OCI-LY1 (cell line): ENCODE data around the gene CACNA1B.

Experiments used
- H2AFZ ChIP-seq: fragments of 200-600 bp; sonication (generic), shearing (Covaris generic); 2 replicates; pipeline ENCODE4 v1.6.0; 2014; ENCODE audit warnings: antibody characterized with exemption, mild to moderate bottlenecking, low read length
- H3F3A ChIP-seq: fragments of 200-600 bp; sonication (generic), shearing (Covaris generic); 2 replicates; pipeline ENCODE4 v1.6.0; 2014; ENCODE audit warnings: mild to moderate bottlenecking, antibody characterized with exemption, low read length, moderate library complexity; ENCODE audit not compliant: insufficient read depth
- H3K27ac ChIP-seq: fragments of 200-600 bp; sonication (generic); 2 replicates; pipeline ENCODE4 v1.5.1; 2014; ENCODE audit warnings: low read length, mixed run types, mild to moderate bottlenecking, low read depth; ENCODE audit not compliant: poor library complexity, severe bottlenecking
- H3K27me3 ChIP-seq: fragments of 200-600 bp; sonication (generic); 2 replicates; pipeline ENCODE4 v1.6.0; 2014; ENCODE audit warnings: antibody characterized with exemption, mild to moderate bottlenecking, low read length, moderate library complexity; ENCODE audit not compliant: insufficient read depth
- H3K36me3 ChIP-seq: fragments of 200-600 bp; sonication (generic); 2 replicates; pipeline ENCODE4 v1.6.1; 2014; ENCODE audit warnings: mild to moderate bottlenecking, antibody characterized with exemption, low read length, moderate library complexity, mixed read lengths; ENCODE audit not compliant: insufficient read depth
- H3K4me1 ChIP-seq: fragments of 200-600 bp; sonication (generic); 2 replicates; pipeline ENCODE4 v1.5.1; 2014; ENCODE audit warnings: mild to moderate bottlenecking, low read length, moderate library complexity; ENCODE audit not compliant: insufficient read depth, severe bottlenecking
- H3K4me2 ChIP-seq: fragments of 200-600 bp; sonication (generic), shearing (Covaris generic); 2 replicates; pipeline ENCODE4 v1.6.1; 2014; ENCODE audit warnings: low read length
- H3K4me3 ChIP-seq: fragments of 200-600 bp; sonication (generic); 2 replicates; pipeline ENCODE4 v1.5.1; 2014; ENCODE audit warnings: low read length, low read depth, mild to moderate bottlenecking, mixed read lengths; ENCODE audit not compliant: poor library complexity, severe bottlenecking
- H3K79me2 ChIP-seq: fragments of 200-600 bp; shearing (Covaris generic); 2 replicates; pipeline ENCODE4 v1.6.1; 2016; ENCODE audit warnings: mixed run types, low read length, mixed read lengths; ENCODE audit not compliant: insufficient read depth
- H3K9ac ChIP-seq: fragments of 200-600 bp; sonication (generic), shearing (Covaris generic); 2 replicates; pipeline ENCODE4 v1.6.1; 2014; ENCODE audit warnings: mild to moderate bottlenecking, low read length, mixed read lengths
- H3K9me2 ChIP-seq: fragments of 200-600 bp; sonication (generic), shearing (Covaris generic); 2 replicates; pipeline ENCODE4 v1.6.1; 2014; ENCODE audit warnings: low read depth, mild to moderate bottlenecking, low read length, mixed read lengths
- H3K9me3 ChIP-seq: fragments of 200-600 bp; shearing (Covaris generic); 2 replicates; pipeline ENCODE4 v1.6.1; 2014; ENCODE audit warnings: low read length, mixed read lengths
- H4K20me1 ChIP-seq: fragments of 200-600 bp; sonication (generic), shearing (Covaris generic); 2 replicates; pipeline ENCODE4 v1.6.0; 2016; ENCODE audit warnings: mild to moderate bottlenecking, low read length; ENCODE audit not compliant: insufficient read depth
- EZH2 ChIP-seq: fragments of 200-600 bp; sonication (generic), shearing (Covaris generic); IDR thresholded peaks from 2 replicates; pipeline ENCODE4 v1.8.0; 2017; ENCODE audit warnings: borderline replicate concordance, mixed run types, mild to moderate bottlenecking, antibody characterized with exemption, low read length, moderate library complexity, mixed read lengths
- TF ChIP-seq, protein P1 (sequence below): fragments of 200-600 bp; sonication (generic), shearing (Covaris generic); IDR thresholded peaks from 2 replicates; pipeline ENCODE4 v1.5.1; 2017; ENCODE audit warnings: mild to moderate bottlenecking, antibody characterized with exemption, low read length, moderate library complexity, mixed read lengths

Gene CACNA1B

DNA sequence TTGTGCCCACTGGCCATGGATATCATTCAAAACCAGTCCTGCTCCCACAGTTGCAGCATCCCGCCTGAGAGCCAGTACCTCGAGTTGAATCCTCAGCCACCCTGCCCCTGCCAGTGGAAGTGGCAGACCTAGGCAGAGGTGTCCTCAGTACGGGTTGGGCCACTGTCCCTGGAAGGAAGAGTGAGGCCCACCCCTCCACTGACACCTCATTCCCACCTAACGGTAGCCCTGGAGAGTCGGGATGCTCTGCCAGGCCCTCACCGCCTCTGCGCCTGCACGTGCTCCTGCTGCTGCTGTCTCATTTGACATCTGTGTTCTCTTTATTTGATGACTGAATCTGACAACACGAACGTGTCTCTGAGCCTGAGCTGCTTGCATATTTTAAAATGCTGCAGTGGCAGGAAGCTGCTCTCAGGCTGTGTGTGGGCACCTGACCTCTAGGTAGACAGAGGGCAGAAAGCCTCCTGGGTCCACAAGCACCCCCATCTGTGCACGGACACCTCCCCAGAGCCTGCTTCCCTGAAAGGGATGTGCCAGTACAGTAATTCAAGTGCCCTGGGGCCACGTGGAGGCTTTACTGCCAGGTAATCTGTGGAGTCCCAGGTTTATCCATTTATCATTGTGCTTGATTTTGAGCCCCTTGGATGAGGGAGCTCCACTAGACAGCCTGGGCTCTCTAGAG lies 194.7 kb downstream of the CACNA1B start:
- Histone ChIP-seq H3K9me2 (no peaks in the 10 kb centered on the region), H3F3A (no peaks in the 10 kb centered on the region), H3K79me2 (no peaks in the 10 kb centered on the region), H2AFZ (no peak overlapping the region), H3K36me3 (no peaks in the 10 kb centered on the region), H3K4me3 (no peak overlapping the region), H3K4me1 (no peaks in the 10 kb centered on the region), H3K4me2 (no peak overlapping the region), H4K20me1 (no peaks in the 10 kb centered on the region), H3K9me3 (no peaks in the 10 kb centered on the region), H3K27me3 (no peaks in the 10 kb centered on the region), H3K27ac (no peak overlapping the region), H3K9ac (no peak overlapping the region)
- TF ChIP-seq, protein P1, sequence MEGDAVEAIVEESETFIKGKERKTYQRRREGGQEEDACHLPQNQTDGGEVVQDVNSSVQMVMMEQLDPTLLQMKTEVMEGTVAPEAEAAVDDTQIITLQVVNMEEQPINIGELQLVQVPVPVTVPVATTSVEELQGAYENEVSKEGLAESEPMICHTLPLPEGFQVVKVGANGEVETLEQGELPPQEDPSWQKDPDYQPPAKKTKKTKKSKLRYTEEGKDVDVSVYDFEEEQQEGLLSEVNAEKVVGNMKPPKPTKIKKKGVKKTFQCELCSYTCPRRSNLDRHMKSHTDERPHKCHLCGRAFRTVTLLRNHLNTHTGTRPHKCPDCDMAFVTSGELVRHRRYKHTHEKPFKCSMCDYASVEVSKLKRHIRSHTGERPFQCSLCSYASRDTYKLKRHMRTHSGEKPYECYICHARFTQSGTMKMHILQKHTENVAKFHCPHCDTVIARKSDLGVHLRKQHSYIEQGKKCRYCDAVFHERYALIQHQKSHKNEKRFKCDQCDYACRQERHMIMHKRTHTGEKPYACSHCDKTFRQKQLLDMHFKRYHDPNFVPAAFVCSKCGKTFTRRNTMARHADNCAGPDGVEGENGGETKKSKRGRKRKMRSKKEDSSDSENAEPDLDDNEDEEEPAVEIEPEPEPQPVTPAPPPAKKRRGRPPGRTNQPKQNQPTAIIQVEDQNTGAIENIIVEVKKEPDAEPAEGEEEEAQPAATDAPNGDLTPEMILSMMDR, result no peak
- TF ChIP-seq EZH2, result no peak

DNA sequence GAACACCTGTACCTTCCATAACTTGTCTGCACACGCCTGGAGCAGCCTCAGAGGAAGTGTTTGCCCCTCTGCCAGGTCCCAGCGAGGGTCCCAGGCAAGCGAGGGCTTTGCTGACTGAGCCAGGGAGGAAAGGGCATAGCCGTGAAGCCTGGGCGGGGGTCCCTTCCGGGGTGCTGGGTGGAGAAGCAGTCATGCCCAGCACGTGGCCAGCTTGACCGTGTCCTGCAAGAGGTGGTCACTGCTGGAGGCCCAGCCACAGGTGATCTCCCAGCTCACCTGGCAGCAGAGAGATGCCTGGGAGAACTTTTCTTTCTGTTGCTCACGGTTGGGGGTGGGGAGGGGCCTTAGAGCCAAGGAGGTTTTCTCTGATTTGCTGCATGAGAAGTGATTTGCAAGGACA lies 195.3 kb downstream of the CACNA1B start:
- no peaks in the 10 kb centered on the region for H3K9me2 ChIP-seq
- H3K27me3 ChIP-seq, result no peaks in the 10 kb centered on the region
- H3K9me3 ChIP-seq, result no peaks in the 10 kb centered on the region
- no peak overlapping the region for H3K9ac ChIP-seq
- TF ChIP-seq, protein P1, result no peak
- TF ChIP-seq EZH2, result no peak
- H3K4me1 ChIP-seq, result no peaks in the 10 kb centered on the region
- no peaks in the 10 kb centered on the region for H4K20me1 ChIP-seq
- H3K4me2 ChIP-seq, result no peak overlapping the region
- no peak overlapping the region for H3K27ac ChIP-seq
- H3K79me2 ChIP-seq, result no peaks in the 10 kb centered on the region
- no peak overlapping the region for H2AFZ ChIP-seq
- H3F3A ChIP-seq, result no peaks in the 10 kb centered on the region
- no peak overlapping the region for H3K4me3 ChIP-seq
- H3K36me3 ChIP-seq, result no peaks in the 10 kb centered on the region

DNA sequence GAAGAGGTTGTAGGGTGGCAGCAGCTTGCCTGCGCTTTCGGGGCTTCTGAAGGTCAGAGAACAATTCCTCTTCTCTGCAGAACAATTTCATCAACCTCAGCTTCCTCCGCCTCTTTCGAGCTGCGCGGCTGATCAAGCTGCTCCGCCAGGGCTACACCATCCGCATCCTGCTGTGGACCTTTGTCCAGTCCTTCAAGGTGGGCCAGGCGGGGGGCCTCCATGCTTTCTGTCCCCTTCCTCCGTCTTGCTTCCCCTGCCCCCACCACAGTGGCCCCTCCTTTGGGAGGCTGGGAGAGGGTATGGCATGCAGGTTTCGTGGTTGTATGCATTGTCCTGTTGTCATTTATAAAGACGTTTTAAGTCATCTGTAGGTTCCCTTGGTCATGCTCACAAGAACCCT lies 195.8 kb downstream of the CACNA1B start:
- H3K9ac ChIP-seq, result no peak overlapping the region
- no peaks in the 10 kb centered on the region for H3K79me2 ChIP-seq
- H3K9me2 ChIP-seq, result no peaks in the 10 kb centered on the region
- no peaks in the 10 kb centered on the region for H3F3A ChIP-seq
- H3K9me3 ChIP-seq, result no peaks in the 10 kb centered on the region
- no peak overlapping the region for H3K4me2 ChIP-seq
- H3K4me3 ChIP-seq, result no peak overlapping the region
- no peak overlapping the region for H2AFZ ChIP-seq
- H3K36me3 ChIP-seq, result no peaks in the 10 kb centered on the region
- no peaks in the 10 kb centered on the region for H4K20me1 ChIP-seq
- no peaks in the 10 kb centered on the region for H3K27me3 ChIP-seq
- no peak for TF ChIP-seq EZH2
- TF ChIP-seq, protein P1, result no peak
- no peaks in the 10 kb centered on the region for H3K4me1 ChIP-seq
- H3K27ac ChIP-seq, result no peak overlapping the region
